ENCODE data around the gene CTTN. TPM values are rescaled to one million over a fixed set of nuclear protein-coding genes. Genes with fewer than 3 reads are reported as not detected.

Gene CTTN
- total and polyA plus RNA-seq, 8 donors, result 69.8 to 390 (median 289) TPM

GRCh38 chr11:70428701-70429427 lies 30.5 kb downstream of the CTTN start:
- Histone ChIP-seq H3K4me3 (no peak overlapping the region), H3K36me3 (peaks cover 76 to 100% (median 97%) of the 10 kb centered on the region in 4 donors), H3K27ac (no peak overlapping the region), H3K4me1 (no peaks in the 10 kb centered on the region), H3K27me3 (no peaks in the 10 kb centered on the region), H3K9me3 (no peaks in the 10 kb centered on the region)
- TF ChIP-seq POLR2A (IDR thresholded peaks at IDR 0.05), result no peak
- TF ChIP-seq EP300 (IDR thresholded peaks at IDR 0.05), result no peak
- TF ChIP-seq CTCF (IDR thresholded peaks at IDR 0.05), result no peak
- TF ChIP-seq POLR2AphosphoS5 (IDR thresholded peaks at IDR 0.05), result no peak
- WGBS, 5 donors, result 90 to 96% (median 95%) methylated on average over 17 to 18 of the region's 18 CpGs
- no peak for DNase-seq
- intact Hi-C loops (cut with DNase I; ENCODE audit: low total_unique reads), result no loop called here

- DNase-seq, result no peak
- no peaks in the 10 kb centered on the region for H3K9me3 ChIP-seq
- intact Hi-C loops (cut with DNase I; ENCODE audit: low total_unique reads), result no loop called here
- no peaks in the 10 kb centered on the region for H3K27me3 ChIP-seq
- H3K4me3 ChIP-seq, result no peak overlapping the region
- WGBS, 5 donors, result 74 to 82% (median 77%) methylated on average over 8 of the region's 8 CpGs
- H3K36me3 ChIP-seq, result peaks cover 80 to 100% (median 97%) of the 10 kb centered on the region in 4 donors
- no peak for TF ChIP-seq EP300 (IDR thresholded peaks at IDR 0.05)
- H3K4me1 ChIP-seq, result no peaks in the 10 kb centered on the region
- no peak overlapping the region for H3K27ac ChIP-seq
These were observed 31.0 kb downstream of the CTTN start for GRCh38 chr11:70429428-70429705.

GRCh38 chr11:70429724-70430521 lies 31.6 kb downstream of the CTTN start:
- Histone ChIP-seq H3K27me3 (no peaks in the 10 kb centered on the region), H3K9me3 (no peaks in the 10 kb centered on the region), H3K36me3 (peaks cover 83 to 100% (median 97%) of the 10 kb centered on the region in 4 donors), H3K4me1 (no peaks in the 10 kb centered on the region), H3K27ac (no peak overlapping the region), H3K4me3 (no peak overlapping the region)
- no peak for TF ChIP-seq EP300 (IDR thresholded peaks at IDR 0.05)
- TF ChIP-seq POLR2AphosphoS5 (IDR thresholded peaks at IDR 0.05), result no peak
- no peak for DNase-seq
- intact Hi-C loops (cut with DNase I; ENCODE audit: low total_unique reads), result no loop called here
- WGBS, 5 donors, result 76 to 81% (median 79%) methylated on average over 10 to 11 of the region's 11 CpGs

- no peak overlapping the region for H3K4me3 ChIP-seq
- no peaks in the 10 kb centered on the region for H3K27me3 ChIP-seq
- intact Hi-C loops (cut with DNase I; ENCODE audit: low total_unique reads), result no loop called here
- H3K9me3 ChIP-seq, result no peaks in the 10 kb centered on the region
- WGBS, 5 donors, result 93 to 96% (median 94%) methylated on average over 23 to 25 of the region's 25 CpGs
- no peaks in the 10 kb centered on the region for H3K4me1 ChIP-seq
- DNase-seq, result no peak
- peaks cover 80 to 100% (median 97%) of the 10 kb centered on the region in 4 donors for H3K36me3 ChIP-seq
- no peak for TF ChIP-seq EP300 (IDR thresholded peaks at IDR 0.05)
- no peak for TF ChIP-seq POLR2A (IDR thresholded peaks at IDR 0.05)
- TF ChIP-seq CTCF (IDR thresholded peaks at IDR 0.05), result no peak
- TF ChIP-seq POLR2AphosphoS5 (IDR thresholded peaks at IDR 0.05), result no peak
- no peak overlapping the region for H3K27ac ChIP-seq
These were observed 32.6 kb downstream of the CTTN start for GRCh38 chr11:70430671-70431574.

GRCh38 chr11:70431611-70432010 lies 33.3 kb downstream of the CTTN start:
- H3K27ac ChIP-seq, result no peak overlapping the region
- H3K4me1 ChIP-seq, result no peaks in the 10 kb centered on the region
- no peaks in the 10 kb centered on the region for H3K27me3 ChIP-seq
- no peak overlapping the region for H3K4me3 ChIP-seq
- intact Hi-C loops (cut with DNase I; ENCODE audit: low total_unique reads), result no loop called here
- peaks cover 84 to 100% (median 97%) of the 10 kb centered on the region in 4 donors for H3K36me3 ChIP-seq
- WGBS, 5 donors, result 93 to 97% (median 95%) methylated on average over 12 of the region's 12 CpGs
- H3K9me3 ChIP-seq, result no peaks in the 10 kb centered on the region
- no peak for TF ChIP-seq POLR2AphosphoS5 (IDR thresholded peaks at IDR 0.05)
- TF ChIP-seq POLR2A (IDR thresholded peaks at IDR 0.05), result no peak
- no peak for TF ChIP-seq EP300 (IDR thresholded peaks at IDR 0.05)
- no peak for TF ChIP-seq CTCF (IDR thresholded peaks at IDR 0.05)
- DNase-seq, result no peak
